Fibroblast of lung (primary cell): ENCODE measurements around the gene PDZD2. TPM values are rescaled to one million over a fixed set of nuclear protein-coding genes. Genes with fewer than 3 reads are reported as not detected.
"Not testable (repeated sequence)": the region's sequence is repeated elsewhere in the genome, so short reads cannot be mapped to it uniquely, and the experiment has no call there.

ENCODE experiments used
- DNase-seq, 2 donors: peaks; one replicate each; pipeline versions ENCODE4 v3.0.0 to v3.0.0-alpha.2; 2010; ENCODE audit warnings: low read depth in 2 of 2
- H2AFZ ChIP-seq: 2 replicates; pipeline ENCODE4 v1.5.1; 2012; ENCODE audit warnings: low read length, control low read depth, inconsistent platforms
- H3K27ac ChIP-seq: 2 replicates; pipeline ENCODE4 v1.5.1; 2011; ENCODE audit warnings: low read length, control low read depth; ENCODE audit not compliant: insufficient read depth
- H3K27me3 ChIP-seq: 2 replicates; pipeline ENCODE4 v1.5.1; 2011; ENCODE audit warnings: mild to moderate bottlenecking, low read length; ENCODE audit not compliant: control insufficient read depth, insufficient read depth
- H3K36me3 ChIP-seq: 2 replicates; pipeline ENCODE4 v1.5.1; 2011; ENCODE audit warnings: low read length; ENCODE audit not compliant: control insufficient read depth, insufficient read depth
- H3K4me1 ChIP-seq: 2 replicates; pipeline ENCODE4 v1.5.1; 2011; ENCODE audit warnings: low read length; ENCODE audit not compliant: control insufficient read depth, insufficient read depth; ENCODE audit errors: extremely low read depth
- H3K4me2 ChIP-seq: 2 replicates; pipeline ENCODE4 v1.5.1; 2011; ENCODE audit warnings: low read length, control low read depth; ENCODE audit not compliant: insufficient read depth; ENCODE audit errors: extremely low read depth
- H3K4me3 ChIP-seq, 4 experiments: fragments of 200-600 bp in 1 of 4; sonication (generic) in 1 of 4; replicated peaks in 1 of 4; 2 replicates each; pipeline ENCODE4 v1.5.1; 2011 to 2016; ENCODE audit warnings: low read length in 4 of 4, low read depth in 3 of 4, mild to moderate bottlenecking in 3 of 4, control low read depth in 2 of 4, inconsistent platforms in 1 of 4, mixed read lengths in 1 of 4; ENCODE audit not compliant: insufficient read depth in 1 of 4; ENCODE audit errors: control extremely low read depth in 1 of 4
- H3K79me2 ChIP-seq: 2 replicates; pipeline ENCODE4 v1.5.1; 2012; ENCODE audit warnings: mild to moderate bottlenecking, low read length, inconsistent platforms; ENCODE audit not compliant: control insufficient read depth, insufficient read depth
- H3K9ac ChIP-seq: 2 replicates; pipeline ENCODE4 v1.5.1; 2011; ENCODE audit warnings: mild to moderate bottlenecking, low read length, control low read depth; ENCODE audit not compliant: insufficient read depth
- H3K9me3 ChIP-seq: 2 replicates; pipeline ENCODE4 v1.5.1; 2012; ENCODE audit warnings: low read depth, low read length; ENCODE audit not compliant: control insufficient read depth, insufficient read depth
- H4K20me1 ChIP-seq: 2 replicates; pipeline ENCODE4 v1.5.1; 2011; ENCODE audit warnings: low read length; ENCODE audit not compliant: control insufficient read depth, insufficient read depth; ENCODE audit errors: extremely low read depth
- EZH2 ChIP-seq: IDR thresholded peaks from 2 replicates; pipeline ENCODE4 v1.5.1; 2012; ENCODE audit warnings: low read length, control low read depth, mild to moderate bottlenecking; ENCODE audit errors: missing control alignments
- polyA plus RNA-seq, 2 donors: library from polyadenylated mRNA; depleted of rRNA in 1 of 2; stranded (reverse) in 1 of 2; unstranded in 1 of 2; fragments of >200 nt; gene quantifications; 2 replicates each; pipeline ENCODE4 v1.2.1, GENCODE V29; 2011 to 2012; ENCODE audit warnings: missing spikeins in 1 of 2
- total RNA-seq: library from RNA; depleted of rRNA; stranded (reverse); fragments of >200 nt; gene quantifications from 2 replicates; pipeline ENCODE4 v1.2.1, GENCODE V29; 2014
- TF ChIP-seq, protein P1 (sequence below), 2 donors: IDR thresholded peaks in 1 of 2; conservative IDR thresholded peaks in 1 of 2; 1 replicate in 1 of 2; 2 replicates in 1 of 2; pipeline ENCODE4 v1.5.1; 2011 to 2012; ENCODE audit warnings: low read length in 2 of 2, control low read depth in 1 of 2, inconsistent platforms in 1 of 2, low read depth in 1 of 2, mild to moderate bottlenecking in 1 of 2

Gene PDZD2
- total and polyA plus RNA-seq, 2 donors (not counting 1 experiment from before 2014, with no cell fraction given), result 0.33 to 0.40 TPM

- Histone ChIP-seq H3K27me3 (no peaks in the 10 kb centered on the region), H3K36me3 (no peaks in the 10 kb centered on the region), H3K79me2 (no peaks in the 10 kb centered on the region), H3K9me3 (no peaks in the 10 kb centered on the region), H2AFZ (no peak overlapping the region), H3K9ac (no peak overlapping the region), H3K4me2 (no peak overlapping the region), H3K4me3 (no peak overlapping the region), H3K27ac (no peak overlapping the region), H3K4me1 (no peaks in the 10 kb centered on the region), H4K20me1 (no peaks in the 10 kb centered on the region)
- no peak for TF ChIP-seq EZH2
- TF ChIP-seq, protein P1, sequence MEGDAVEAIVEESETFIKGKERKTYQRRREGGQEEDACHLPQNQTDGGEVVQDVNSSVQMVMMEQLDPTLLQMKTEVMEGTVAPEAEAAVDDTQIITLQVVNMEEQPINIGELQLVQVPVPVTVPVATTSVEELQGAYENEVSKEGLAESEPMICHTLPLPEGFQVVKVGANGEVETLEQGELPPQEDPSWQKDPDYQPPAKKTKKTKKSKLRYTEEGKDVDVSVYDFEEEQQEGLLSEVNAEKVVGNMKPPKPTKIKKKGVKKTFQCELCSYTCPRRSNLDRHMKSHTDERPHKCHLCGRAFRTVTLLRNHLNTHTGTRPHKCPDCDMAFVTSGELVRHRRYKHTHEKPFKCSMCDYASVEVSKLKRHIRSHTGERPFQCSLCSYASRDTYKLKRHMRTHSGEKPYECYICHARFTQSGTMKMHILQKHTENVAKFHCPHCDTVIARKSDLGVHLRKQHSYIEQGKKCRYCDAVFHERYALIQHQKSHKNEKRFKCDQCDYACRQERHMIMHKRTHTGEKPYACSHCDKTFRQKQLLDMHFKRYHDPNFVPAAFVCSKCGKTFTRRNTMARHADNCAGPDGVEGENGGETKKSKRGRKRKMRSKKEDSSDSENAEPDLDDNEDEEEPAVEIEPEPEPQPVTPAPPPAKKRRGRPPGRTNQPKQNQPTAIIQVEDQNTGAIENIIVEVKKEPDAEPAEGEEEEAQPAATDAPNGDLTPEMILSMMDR (conservative IDR thresholded peaks at IDR 0.05 in 1 of 2, IDR thresholded peaks at IDR 0.05 in 1 of 2; ENCODE audit: low read depth in 1 of 2, low read length in 2 of 2), result no peak
- no peak for DNase-seq
Measured at GRCh38 chr5:31682851-31683250, 43.9 kb downstream of the PDZD2 start.

DNA sequence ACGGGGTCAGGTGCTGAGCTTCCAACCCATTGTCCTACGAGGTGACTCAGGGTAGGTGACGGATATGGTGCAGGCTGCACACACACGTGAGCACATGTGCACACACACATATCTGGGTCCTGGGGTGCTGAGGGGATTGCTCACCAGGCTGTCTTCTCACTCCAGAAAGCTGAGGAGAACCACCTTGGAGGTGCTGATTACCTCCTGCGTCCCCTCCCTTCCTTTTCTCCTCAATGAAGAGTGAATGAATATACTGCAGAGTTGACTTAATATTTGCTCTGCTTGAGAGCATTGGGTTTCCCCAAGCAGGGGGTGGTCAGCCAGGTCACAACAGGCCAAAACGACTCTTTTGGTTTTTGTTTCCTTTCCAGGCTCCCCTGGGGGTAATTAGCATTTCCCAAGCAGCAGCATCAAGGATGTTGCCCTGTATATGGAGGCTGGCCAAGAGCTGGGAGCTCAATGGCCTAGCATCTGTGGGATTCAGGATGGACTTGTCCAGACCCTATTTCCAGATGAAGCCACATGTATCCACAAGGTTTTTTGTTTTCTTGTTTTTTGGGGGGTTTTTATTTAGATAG is 49.7 kb downstream of the PDZD2 start:
- H2AFZ ChIP-seq, result no peak overlapping the region
- H3K4me1 ChIP-seq, result no peaks in the 10 kb centered on the region
- DNase-seq, result no peak
- no peak overlapping the region for H3K9ac ChIP-seq
- no peak for TF ChIP-seq EZH2
- TF ChIP-seq, protein P1 (conservative IDR thresholded peaks at IDR 0.05 in 1 of 2, IDR thresholded peaks at IDR 0.05 in 1 of 2; ENCODE audit: low read depth in 1 of 2, low read length in 2 of 2), result no peak
- H3K36me3 ChIP-seq, result no peaks in the 10 kb centered on the region
- no peak overlapping the region for H3K4me3 ChIP-seq
- H3K4me2 ChIP-seq, result no peak overlapping the region
- H3K79me2 ChIP-seq, result no peaks in the 10 kb centered on the region
- no peaks in the 10 kb centered on the region for H4K20me1 ChIP-seq
- no peaks in the 10 kb centered on the region for H3K27me3 ChIP-seq
- no peak overlapping the region for H3K27ac ChIP-seq
- no peaks in the 10 kb centered on the region for H3K9me3 ChIP-seq

DNA sequence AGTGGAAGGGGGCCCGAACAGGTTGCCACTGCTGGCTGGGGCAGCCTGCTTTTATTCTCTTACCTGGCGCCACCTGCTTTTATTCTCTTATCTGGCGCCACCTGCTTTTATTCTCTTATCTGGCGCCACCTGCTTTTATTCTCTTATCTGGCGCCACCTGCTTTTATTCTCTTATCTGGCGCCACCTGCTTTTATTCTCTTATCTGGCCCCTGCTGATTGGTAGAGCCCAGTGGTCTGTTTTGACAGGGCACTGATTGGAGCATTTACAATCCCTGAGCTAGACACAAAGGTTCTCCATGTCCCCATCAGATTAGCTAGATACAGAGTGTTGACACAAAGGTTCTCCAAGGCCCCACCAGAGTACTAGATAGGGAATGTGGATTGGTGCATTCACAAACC is 52.5 kb downstream of the PDZD2 start:
- not testable (repeated sequence) for H3K9me3 ChIP-seq, H3K4me2 ChIP-seq, H3K4me3 ChIP-seq, H3K36me3 ChIP-seq, H4K20me1 ChIP-seq, H3K9ac ChIP-seq, H3K4me1 ChIP-seq, DNase-seq, H3K27me3 ChIP-seq, H3K27ac ChIP-seq, H2AFZ ChIP-seq, H3K79me2 ChIP-seq
